Measurements from ENCODE around the gene ACYP2.

- TF ChIP-seq, protein P1, sequence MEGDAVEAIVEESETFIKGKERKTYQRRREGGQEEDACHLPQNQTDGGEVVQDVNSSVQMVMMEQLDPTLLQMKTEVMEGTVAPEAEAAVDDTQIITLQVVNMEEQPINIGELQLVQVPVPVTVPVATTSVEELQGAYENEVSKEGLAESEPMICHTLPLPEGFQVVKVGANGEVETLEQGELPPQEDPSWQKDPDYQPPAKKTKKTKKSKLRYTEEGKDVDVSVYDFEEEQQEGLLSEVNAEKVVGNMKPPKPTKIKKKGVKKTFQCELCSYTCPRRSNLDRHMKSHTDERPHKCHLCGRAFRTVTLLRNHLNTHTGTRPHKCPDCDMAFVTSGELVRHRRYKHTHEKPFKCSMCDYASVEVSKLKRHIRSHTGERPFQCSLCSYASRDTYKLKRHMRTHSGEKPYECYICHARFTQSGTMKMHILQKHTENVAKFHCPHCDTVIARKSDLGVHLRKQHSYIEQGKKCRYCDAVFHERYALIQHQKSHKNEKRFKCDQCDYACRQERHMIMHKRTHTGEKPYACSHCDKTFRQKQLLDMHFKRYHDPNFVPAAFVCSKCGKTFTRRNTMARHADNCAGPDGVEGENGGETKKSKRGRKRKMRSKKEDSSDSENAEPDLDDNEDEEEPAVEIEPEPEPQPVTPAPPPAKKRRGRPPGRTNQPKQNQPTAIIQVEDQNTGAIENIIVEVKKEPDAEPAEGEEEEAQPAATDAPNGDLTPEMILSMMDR (IDR thresholded peaks at IDR 0.05), result no peak
- no peak for TF ChIP-seq EP300 (IDR thresholded peaks at IDR 0.05)
These were observed 505 bp upstream of the ACYP2 start for GRCh38 chr2:54114936-54115283.
